Left colon (tissue), 2 donors: ENCODE results near the gene AKR7A2. TPM values are rescaled to one million over a fixed set of nuclear protein-coding genes. Genes with fewer than 3 reads are reported as not detected.

ENCODE experiments used
- ATAC-seq: fragments of 200-7000 bp; cut with Tn5 transposase; one replicate; pipeline ENCODE4 v1.9.1; 2020; ENCODE audit warnings: mild to moderate bottlenecking, moderate library complexity
- DNase-seq, 2 donors: peaks; one replicate each; pipeline ENCODE4 v3.0.0-alpha.2; 2020
- intact Hi-C, 2 donors: fragments of 100-400 bp; cut with DNase I in 1 of 2; cut with micrococcal nuclease in 1 of 2; formaldehyde crosslinking; loops; one replicate each; pipeline versions ENCODE4 v1.11.2 to v1.14.0; 2022; cut with DNase I, micrococcal nuclease
- total RNA-seq, 2 donors: library from RNA; stranded (reverse); fragmentation: NEBNext Ultra II Directional; extraction: Animal tissue kit (Norgen Biotek cat#: 25700); gene quantifications; one replicate each; pipeline ENCODE4 v1.2.1, GENCODE V29; 2021
- donor health status: DM: no; HTN: no; CAD: no.
- donor health status: DM: yes; HTN: yes; CAD: no.

Gene AKR7A2
- total RNA-seq, 2 donors from 2014 or later: 98.7 to 104 TPM

- ATAC-seq: no peak
- no peak for DNase-seq
- intact Hi-C loops: loop anchor here (5.0 kb wide), 1 partner anchor 307 kb away; no protein-coding TSS in a partner anchor
Observed at GRCh38 chr1:19344831-19345230, 32.9 kb upstream of the AKR7A2 start.

- intact Hi-C loops: loop anchor here in 1 of 2 donors (5.0 kb wide), 1 partner anchor 308 kb away; no protein-coding TSS in a partner anchor
- ATAC-seq (peak; percentile 79), DNase-seq (peak; percentile 43 to 74)
Observed at GRCh38 chr1:19344372-19344810, 32.4 kb upstream of the AKR7A2 start.

GRCh38 chr1:19343617-19344350, 31.8 kb upstream of the AKR7A2 start:
- ATAC-seq: no peak
- DNase-seq: no peak
- intact Hi-C loops: loop anchor here in 1 of 2 donors (5.0 kb wide), 1 partner anchor 309 kb away; no protein-coding TSS in a partner anchor

- intact Hi-C loops: loop anchor here in 1 of 2 donors (5.0 kb wide), 1 partner anchor 309 kb away; no protein-coding TSS in a partner anchor
- no peak for ATAC-seq
Observed at GRCh38 chr1:19342894-19343616, 31.1 kb upstream of the AKR7A2 start.

GRCh38 chr1:19342062-19342750, 30.3 kb upstream of the AKR7A2 start:
- ATAC-seq (no peak), DNase-seq (no peak)
- intact Hi-C loops: loop anchor here in 1 of 2 donors (5.0 kb wide), 1 partner anchor 310 kb away; no protein-coding TSS in a partner anchor

More at GRCh38 chr1:19342894-19343616, 31.1 kb upstream of the AKR7A2 start:
- no peak for DNase-seq

- ATAC-seq (peak; percentile 59), DNase-seq (peak; percentile 64 to 80)
- intact Hi-C loops: loop anchor here in 1 of 2 donors (5.0 kb wide), 1 partner anchor 311 kb away; no protein-coding TSS in a partner anchor
Observed at GRCh38 chr1:19341201-19342061, 29.5 kb upstream of the AKR7A2 start.

GRCh38 chr1:19340387-19340937, 28.5 kb upstream of the AKR7A2 start:
- no peak for DNase-seq
- intact Hi-C loops: loop anchor here in 1 of 2 donors (5.0 kb wide), 1 partner anchor 312 kb away; no protein-coding TSS in a partner anchor
- no peak for ATAC-seq

- intact Hi-C loops: no loop called here
- DNase-seq: no peak
Observed at GRCh38 chr1:19339214-19339861, 27.4 kb upstream of the AKR7A2 start.

GRCh38 chr1:19338323-19338762, 26.4 kb upstream of the AKR7A2 start:
- ATAC-seq (peak; percentile 34), DNase-seq (peak in 1 of 2 donors; percentile 39)
- intact Hi-C loops: no loop called here

More at GRCh38 chr1:19339214-19339861, 27.4 kb upstream of the AKR7A2 start:
- ATAC-seq: no peak

GRCh38 chr1:19337289-19337688, 25.3 kb upstream of the AKR7A2 start:
- DNase-seq: no peak
- intact Hi-C loops: no loop called here
- ATAC-seq: no peak

GRCh38 chr1:19336543-19336942, 24.6 kb upstream of the AKR7A2 start:
- ATAC-seq (peak; percentile 11), DNase-seq (no peak)
- intact Hi-C loops: no loop called here

GRCh38 chr1:19333587-19334354, 21.8 kb upstream of the AKR7A2 start:
- intact Hi-C loops: no loop called here
- no peak for ATAC-seq

GRCh38 chr1:19332832-19333231, 20.9 kb upstream of the AKR7A2 start:
- intact Hi-C loops: no loop called here
- ATAC-seq (no peak), DNase-seq (no peak)

More at GRCh38 chr1:19333587-19334354, 21.8 kb upstream of the AKR7A2 start:
- DNase-seq: no peak

GRCh38 chr1:19331262-19331878, 19.4 kb upstream of the AKR7A2 start:
- no peak for ATAC-seq
- intact Hi-C loops: no loop called here
- no peak for DNase-seq

- DNase-seq: no peak
- intact Hi-C loops: no loop called here
- peak; percentile 72 for ATAC-seq
Observed at GRCh38 chr1:19330449-19331135, 18.6 kb upstream of the AKR7A2 start.
